Esophagus muscularis mucosa (tissue), 4 donors: ENCODE measurements around the gene UBE2V1. TPM values are rescaled to one million over a fixed set of nuclear protein-coding genes. Genes with fewer than 3 reads are reported as not detected.

Source experiments
- DNase-seq: peaks from one replicate; pipeline ENCODE4 v3.0.0-alpha.2; 2017; ENCODE audit errors: extremely low spot score
- H3K27ac ChIP-seq, 4 donors: fragments of 200-600 bp; sonication (generic); replicated peaks in 1 of 4; 1 replicate in 3 of 4; 2 replicates in 1 of 4; pipeline ENCODE4 v1.5.1; 2016 to 2019; ENCODE audit warnings: mild to moderate bottlenecking in 1 of 4
- H3K27me3 ChIP-seq, 4 donors: fragments of 200-600 bp; sonication (generic); one replicate each; pipeline versions ENCODE4 v1.5.1 to v1.6.0; 2016 to 2019
- H3K36me3 ChIP-seq, 4 donors: fragments of 200-600 bp; sonication (generic); one replicate each; pipeline ENCODE4 v1.5.1; 2016 to 2019
- H3K4me1 ChIP-seq, 4 donors: fragments of 200-600 bp; sonication (generic); one replicate each; pipeline ENCODE4 v1.5.1; 2016 to 2019
- H3K4me3 ChIP-seq, 4 donors: fragments of 200-600 bp; sonication (generic); 1 replicate in 2 of 4; 2 replicates in 2 of 4; pipeline ENCODE4 v1.5.1; 2016 to 2019; ENCODE audit warnings: mild to moderate bottlenecking in 4 of 4, moderate library complexity in 1 of 4
- H3K9me3 ChIP-seq, 4 donors: fragments of 200-600 bp; sonication (generic); 1 replicate in 3 of 4; 2 replicates in 1 of 4; pipeline ENCODE4 v1.5.1; 2016 to 2019
- CTCF ChIP-seq, 3 experiments: fragments of 200-600 bp in 2 of 3; fragments of 450-650 bp in 1 of 3; sonication (generic) in 2 of 3; IDR thresholded peaks; one replicate each; pipeline ENCODE4 v1.5.1; 2017 to 2019; ENCODE audit warnings: antibody characterized with exemption in 3 of 3, mild to moderate bottlenecking in 2 of 3, moderate library complexity in 1 of 3
- EP300 ChIP-seq: sonication (generic); formaldehyde crosslinking; IDR thresholded peaks from one replicate; pipeline ENCODE4 v1.6.1; 2017; ENCODE audit warnings: antibody characterized with exemption
- POLR2A ChIP-seq: fragments of 450-650 bp; IDR thresholded peaks from one replicate; pipeline ENCODE4 v1.6.1; 2017; ENCODE audit warnings: antibody characterized with exemption, moderate library complexity, mild to moderate bottlenecking, low read depth
- POLR2AphosphoS5 ChIP-seq, 2 donors: sonication (generic); formaldehyde crosslinking; IDR thresholded peaks; one replicate each; pipeline ENCODE4 v1.6.1; 2017; ENCODE audit warnings: antibody characterized with exemption in 2 of 2
- WGBS: methylation state at CpG from one replicate; pipeline ENCODE4 v1.1.5; 2018; 5-methylcytosine and 5-hydroxymethylcytosine counted together
- intact Hi-C: fragments of 100-400 bp; cut with DNase I; formaldehyde crosslinking; loops from one replicate; pipeline ENCODE4 v1.15.1; 2023
- total RNA-seq, 4 donors: library from RNA; depleted of rRNA; stranded (reverse); fragments of >200 nt; gene quantifications; one replicate each; pipeline versions ENCODE4 v1.1.0 to v1.2.1, GENCODE V29; 2016

UBE2V1 gene
- total RNA-seq, 4 donors from 2014 or later: 66.8 to 104 (median 78.3) TPM

DNA sequence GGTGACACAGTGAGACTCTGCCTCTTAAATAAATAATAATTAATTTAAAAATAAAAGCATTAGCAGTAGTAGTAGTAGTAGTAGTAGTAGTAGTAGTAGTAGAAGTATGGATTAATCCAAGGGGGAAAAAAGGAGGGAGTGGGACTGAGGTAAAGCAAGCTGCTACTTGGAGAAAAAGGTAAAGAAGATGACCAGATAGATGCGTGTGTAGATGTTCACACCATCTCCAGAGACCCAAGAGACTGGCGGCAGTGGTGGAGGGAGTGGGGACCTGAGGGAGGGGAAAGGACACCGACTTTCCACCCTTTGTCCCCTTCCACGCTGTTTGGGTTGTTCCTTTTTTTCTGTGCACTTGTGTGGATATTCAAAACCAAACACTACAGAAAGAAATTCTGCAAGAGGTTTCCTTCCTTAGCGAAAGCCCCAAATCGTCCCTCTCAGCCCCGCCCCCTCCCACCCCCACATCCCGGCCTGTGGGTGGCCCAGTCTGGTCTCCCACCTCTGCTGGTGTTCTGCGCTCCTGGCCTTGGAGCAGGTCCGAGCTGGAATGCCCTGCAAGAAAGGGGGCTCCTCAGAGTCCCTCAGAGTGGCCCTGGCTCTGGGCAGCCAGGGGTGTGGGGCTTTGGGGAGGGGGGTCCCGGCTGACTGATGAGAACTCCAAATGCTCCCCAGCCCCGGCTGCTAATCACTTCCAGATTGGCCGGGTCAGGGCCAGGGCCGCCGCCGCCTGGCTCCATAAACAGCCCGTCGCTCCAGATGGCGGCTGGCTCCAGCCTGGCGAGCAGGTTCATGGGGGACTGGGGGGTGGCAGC is 60.2 kb downstream of the UBE2V1 start:
- no peak overlapping the region for H3K4me3 ChIP-seq
- TF ChIP-seq EP300 (no peak), CTCF (IDR thresholded peaks at IDR 0.05) (no peak), POLR2A (no peak), POLR2AphosphoS5 (IDR thresholded peaks at IDR 0.05) (no peak)
- H3K9me3 ChIP-seq: no peaks in the 10 kb centered on the region
- H3K4me1 ChIP-seq: peaks cover 19 to 28% (median 25%) of the 10 kb centered on the region in 4 donors
- no peak for DNase-seq
- no peaks in the 10 kb centered on the region for H3K36me3 ChIP-seq
- 41% methylated on average over 13 of the region's 20 CpGs for WGBS
- intact Hi-C loops: no loop called here
- no peaks in the 10 kb centered on the region for H3K27me3 ChIP-seq
- no peak overlapping the region for H3K27ac ChIP-seq

GRCh38 chr20:50050660-50051308 is 62.2 kb downstream of the UBE2V1 start:
- intact Hi-C loops: no loop called here
- Histone ChIP-seq H3K36me3 (no peaks in the 10 kb centered on the region), H3K27ac (no peak overlapping the region), H3K9me3 (no peaks in the 10 kb centered on the region), H3K27me3 (no peaks in the 10 kb centered on the region), H3K4me1 (peaks cover 27 to 37% (median 31%) of the 10 kb centered on the region in 4 donors), H3K4me3 (no peak overlapping the region)
- 96% methylated on average over 5 of the region's 11 CpGs for WGBS
- no peak for DNase-seq
- TF ChIP-seq POLR2AphosphoS5 (IDR thresholded peaks at IDR 0.05): no peak
- TF ChIP-seq POLR2A: no peak
- TF ChIP-seq EP300: no peak
- no peak for TF ChIP-seq CTCF (IDR thresholded peaks at IDR 0.05)

GRCh38 chr20:50050214-50050613 is 62.7 kb downstream of the UBE2V1 start:
- H3K9me3 ChIP-seq: no peaks in the 10 kb centered on the region
- whole genome bisulfite sequencing: 99% methylated on average over 5 of the region's 5 CpGs
- peaks cover 22 to 33% (median 26%) of the 10 kb centered on the region in 4 donors for H3K4me1 ChIP-seq
- DNase-seq: no peak
- H3K36me3 ChIP-seq: no peaks in the 10 kb centered on the region
- TF ChIP-seq EP300 (no peak), POLR2AphosphoS5 (IDR thresholded peaks at IDR 0.05) (no peak), POLR2A (no peak), CTCF (IDR thresholded peaks at IDR 0.05) (no peak)
- no peak overlapping the region for H3K4me3 ChIP-seq
- H3K27ac ChIP-seq: no peak overlapping the region
- no peaks in the 10 kb centered on the region for H3K27me3 ChIP-seq
- intact Hi-C loops: no loop called here

DNA sequence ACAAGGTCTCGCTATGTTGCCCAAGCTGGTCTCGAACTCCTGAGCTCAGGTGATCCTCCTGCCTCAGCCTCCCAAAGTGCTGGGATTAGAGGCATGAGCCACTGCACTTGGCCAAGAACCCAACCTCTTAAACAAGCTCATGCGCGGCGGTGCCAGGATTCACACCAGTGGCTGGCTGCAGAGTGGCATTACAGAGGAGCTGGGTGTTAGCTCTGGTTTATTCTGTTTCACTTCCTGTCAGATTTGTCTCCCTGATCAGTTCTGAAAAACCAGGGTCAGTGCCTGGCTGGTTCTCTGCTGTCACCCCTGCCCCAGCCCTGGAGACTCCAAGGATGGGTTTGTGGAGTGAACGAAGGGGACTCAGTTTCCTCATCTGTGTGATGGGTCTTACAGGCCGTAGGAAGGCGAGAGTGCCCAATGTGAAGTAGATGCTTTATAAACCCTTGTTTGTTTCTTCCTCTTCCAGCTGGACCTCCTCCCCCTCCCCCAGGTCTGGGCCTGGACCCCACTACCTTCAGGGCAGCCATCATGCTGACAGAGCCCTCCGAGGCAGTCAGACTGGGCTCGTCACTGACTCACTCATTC is 63.4 kb downstream of the UBE2V1 start:
- TF ChIP-seq POLR2AphosphoS5 (IDR thresholded peaks at IDR 0.05) (no peak), CTCF (IDR thresholded peaks at IDR 0.05) (no peak), EP300 (no peak), POLR2A (no peak)
- Histone ChIP-seq H3K4me1 (peaks cover 15 to 27% (median 20%) of the 10 kb centered on the region in 4 donors), H3K27ac (no peak overlapping the region), H3K36me3 (no peaks in the 10 kb centered on the region), H3K9me3 (no peaks in the 10 kb centered on the region), H3K4me3 (no peak overlapping the region), H3K27me3 (no peaks in the 10 kb centered on the region)
- 92% methylated on average over 10 of the region's 10 CpGs for WGBS
- intact Hi-C loops: no loop called here
- DNase-seq: no peak
